Keratinocyte (primary cell): ENCODE measurements around the gene RASSF7.

Source experiments
- EZH2 ChIP-seq: IDR thresholded peaks from one replicate; pipeline ENCODE4 v1.6.1; 2012; ENCODE audit warnings: inconsistent platforms, mild to moderate bottlenecking, low read length, moderate library complexity
- TF ChIP-seq, protein P1 (sequence below), 3 experiments: IDR thresholded peaks in 1 of 3; conservative IDR thresholded peaks in 1 of 3; optimal IDR thresholded peaks in 1 of 3; 2 replicates in 2 of 3; 3 replicates in 1 of 3; pipeline versions ENCODE3 to v1.5.1; 2011; ENCODE audit warnings: low read length in 3 of 3, mild to moderate bottlenecking in 3 of 3, moderate library complexity in 2 of 3, control low read depth in 1 of 3, inconsistent platforms in 1 of 3; ENCODE audit not compliant: insufficient read depth in 2 of 3; ENCODE audit errors: extremely low read depth in 1 of 3

DNA sequence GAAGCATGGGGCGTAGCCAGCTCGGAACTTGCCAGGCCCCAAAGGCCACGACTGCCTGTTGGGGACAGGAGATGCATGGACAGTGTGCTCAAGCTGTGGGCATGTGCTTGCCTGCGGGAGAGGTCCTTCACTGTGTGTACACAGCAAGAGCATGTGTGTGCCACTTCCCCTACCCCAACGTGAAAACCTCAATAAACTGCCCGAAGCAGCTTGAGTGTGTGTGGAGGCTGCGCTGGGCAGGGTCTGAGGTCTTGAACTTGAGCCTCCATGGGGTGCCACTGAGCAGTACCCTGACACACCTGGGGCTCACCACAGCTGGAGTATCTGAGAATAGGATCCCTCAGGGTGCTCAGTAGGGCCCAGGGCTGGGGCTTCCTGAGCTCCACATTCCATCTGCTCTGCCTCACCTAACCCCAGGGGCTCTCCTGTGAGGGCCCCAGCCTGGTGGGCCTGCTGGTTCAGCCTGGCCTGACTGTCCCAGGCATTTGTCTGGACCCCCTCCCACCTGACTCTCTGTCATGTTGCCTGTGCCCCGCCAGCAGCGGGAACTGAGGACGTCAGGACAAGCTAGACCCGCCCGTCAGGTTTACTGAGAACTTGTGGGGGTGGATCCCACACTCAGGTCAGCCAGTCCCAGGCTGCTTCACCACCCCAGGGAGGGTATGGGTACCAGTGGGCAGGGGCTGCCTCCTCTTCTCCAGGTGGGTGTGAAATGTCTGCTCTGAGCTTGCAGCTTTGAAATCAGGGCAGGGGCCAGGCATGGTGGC lies 3.2 kb downstream of the RASSF7 start:
- TF ChIP-seq, protein P1, sequence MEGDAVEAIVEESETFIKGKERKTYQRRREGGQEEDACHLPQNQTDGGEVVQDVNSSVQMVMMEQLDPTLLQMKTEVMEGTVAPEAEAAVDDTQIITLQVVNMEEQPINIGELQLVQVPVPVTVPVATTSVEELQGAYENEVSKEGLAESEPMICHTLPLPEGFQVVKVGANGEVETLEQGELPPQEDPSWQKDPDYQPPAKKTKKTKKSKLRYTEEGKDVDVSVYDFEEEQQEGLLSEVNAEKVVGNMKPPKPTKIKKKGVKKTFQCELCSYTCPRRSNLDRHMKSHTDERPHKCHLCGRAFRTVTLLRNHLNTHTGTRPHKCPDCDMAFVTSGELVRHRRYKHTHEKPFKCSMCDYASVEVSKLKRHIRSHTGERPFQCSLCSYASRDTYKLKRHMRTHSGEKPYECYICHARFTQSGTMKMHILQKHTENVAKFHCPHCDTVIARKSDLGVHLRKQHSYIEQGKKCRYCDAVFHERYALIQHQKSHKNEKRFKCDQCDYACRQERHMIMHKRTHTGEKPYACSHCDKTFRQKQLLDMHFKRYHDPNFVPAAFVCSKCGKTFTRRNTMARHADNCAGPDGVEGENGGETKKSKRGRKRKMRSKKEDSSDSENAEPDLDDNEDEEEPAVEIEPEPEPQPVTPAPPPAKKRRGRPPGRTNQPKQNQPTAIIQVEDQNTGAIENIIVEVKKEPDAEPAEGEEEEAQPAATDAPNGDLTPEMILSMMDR (optimal IDR thresholded peaks at IDR 0.05 in 1 of 3, IDR thresholded peaks at IDR 0.05 in 1 of 3, conservative IDR thresholded peaks at IDR 0.05 in 1 of 3; ENCODE audit: extremely low read depth in 1 of 3, insufficient read depth in 2 of 3, low read length in 3 of 3) = no peak
- no peak for TF ChIP-seq EZH2
